Measurements from ENCODE around the gene PRPSAP1. TPM values are rescaled to one million over a fixed set of nuclear protein-coding genes. Genes with fewer than 3 reads are reported as not detected.
"Not testable (repeated sequence)": the region's sequence is repeated elsewhere in the genome, so short reads cannot be mapped to it uniquely, and the experiment has no call there.

PRPSAP1 gene
- total RNA-seq, 1 donor from 2014 or later = 89.6 TPM

DNA sequence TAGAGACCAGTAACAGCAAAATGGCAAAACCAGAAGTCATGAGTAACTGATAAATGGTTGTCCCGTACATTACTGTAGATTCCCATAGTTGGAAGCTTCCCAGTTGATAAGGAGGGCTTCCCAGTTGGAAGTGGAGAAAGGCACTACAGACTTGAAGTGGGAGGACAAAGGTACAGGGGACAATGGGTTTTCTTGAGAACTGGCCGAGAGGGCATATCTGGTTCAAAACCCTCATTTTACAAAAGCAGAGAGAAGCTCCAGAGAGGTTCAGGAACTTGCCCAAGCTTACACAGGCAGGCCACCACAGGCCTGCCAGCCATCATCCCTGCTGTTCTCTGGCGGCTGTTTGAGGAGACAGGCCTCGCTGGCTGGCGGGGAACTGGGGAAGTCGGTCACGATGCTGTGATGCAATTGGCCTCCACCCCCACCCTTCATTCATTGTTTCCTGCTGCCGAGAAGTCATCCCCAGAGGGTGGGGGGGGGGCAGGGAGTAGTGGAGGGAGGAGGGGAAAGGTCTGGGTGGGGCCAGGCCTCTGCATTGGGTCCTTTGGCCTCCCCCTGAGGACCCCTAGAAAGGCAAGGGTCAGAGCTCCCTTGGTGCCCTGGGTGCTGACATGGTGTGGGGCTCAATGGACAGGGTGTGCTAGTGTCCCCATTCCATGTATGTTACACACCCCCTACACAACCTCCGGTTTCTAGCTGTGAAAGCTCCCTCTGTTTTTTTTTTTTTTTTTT is 85.5 kb downstream of the PRPSAP1 start:
- Mint-ChIP-seq H3K27me3 (no peaks in the 10 kb centered on the region), H3K36me3 (ENCODE audit: insufficient read depth) (peaks cover 4% of the 10 kb centered on the region), H3K4me3 (ENCODE audit: low read depth) (peak overlapping the region; percentile 50), H3K9me3 (ENCODE audit: low read depth) (no peaks in the 10 kb centered on the region), H3K4me1 (ENCODE audit: low read depth) (peaks cover 24% of the 10 kb centered on the region), H3K27ac (peak overlapping the region; percentile 73)
- DNase-seq (ENCODE audit: low spot score, unreplicated experiment) = no peak
- TF ChIP-seq, protein P1, sequence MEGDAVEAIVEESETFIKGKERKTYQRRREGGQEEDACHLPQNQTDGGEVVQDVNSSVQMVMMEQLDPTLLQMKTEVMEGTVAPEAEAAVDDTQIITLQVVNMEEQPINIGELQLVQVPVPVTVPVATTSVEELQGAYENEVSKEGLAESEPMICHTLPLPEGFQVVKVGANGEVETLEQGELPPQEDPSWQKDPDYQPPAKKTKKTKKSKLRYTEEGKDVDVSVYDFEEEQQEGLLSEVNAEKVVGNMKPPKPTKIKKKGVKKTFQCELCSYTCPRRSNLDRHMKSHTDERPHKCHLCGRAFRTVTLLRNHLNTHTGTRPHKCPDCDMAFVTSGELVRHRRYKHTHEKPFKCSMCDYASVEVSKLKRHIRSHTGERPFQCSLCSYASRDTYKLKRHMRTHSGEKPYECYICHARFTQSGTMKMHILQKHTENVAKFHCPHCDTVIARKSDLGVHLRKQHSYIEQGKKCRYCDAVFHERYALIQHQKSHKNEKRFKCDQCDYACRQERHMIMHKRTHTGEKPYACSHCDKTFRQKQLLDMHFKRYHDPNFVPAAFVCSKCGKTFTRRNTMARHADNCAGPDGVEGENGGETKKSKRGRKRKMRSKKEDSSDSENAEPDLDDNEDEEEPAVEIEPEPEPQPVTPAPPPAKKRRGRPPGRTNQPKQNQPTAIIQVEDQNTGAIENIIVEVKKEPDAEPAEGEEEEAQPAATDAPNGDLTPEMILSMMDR (IDR thresholded peaks at IDR 0.05; ENCODE audit: unreplicated experiment) = no peak

DNA sequence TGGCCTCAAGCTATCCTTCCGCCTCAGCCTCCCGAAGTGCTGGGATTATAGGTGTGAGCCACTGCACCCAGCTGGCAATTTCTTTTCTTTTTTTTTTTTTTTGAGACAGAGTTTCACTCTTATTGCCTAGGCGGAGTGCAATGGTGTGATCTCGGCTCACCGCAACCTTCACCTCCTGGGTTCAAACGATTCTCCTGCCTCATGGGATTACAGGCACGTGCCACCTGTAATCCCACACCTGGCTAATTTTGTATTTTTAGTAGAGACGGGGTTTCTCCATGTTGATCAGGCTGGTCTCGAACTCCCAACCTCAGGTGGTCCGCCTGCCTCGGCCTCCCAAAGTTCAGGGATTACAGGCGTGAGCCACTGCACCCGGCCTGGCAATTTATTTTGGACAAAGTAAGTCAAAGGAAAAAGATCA is 86.1 kb downstream of the PRPSAP1 start:
- peak overlapping the region; percentile 50 for H3K4me3 Mint-ChIP-seq (ENCODE audit: low read depth)
- peaks cover 30% of the 10 kb centered on the region for H3K4me1 Mint-ChIP-seq (ENCODE audit: low read depth)
- H3K36me3 Mint-ChIP-seq (ENCODE audit: insufficient read depth); H3K9me3 Mint-ChIP-seq (ENCODE audit: low read depth); H3K27me3 Mint-ChIP-seq; DNase-seq (ENCODE audit: low spot score, unreplicated experiment): not testable (repeated sequence)
- H3K27ac Mint-ChIP-seq = peak overlapping the region; percentile 73

DNA sequence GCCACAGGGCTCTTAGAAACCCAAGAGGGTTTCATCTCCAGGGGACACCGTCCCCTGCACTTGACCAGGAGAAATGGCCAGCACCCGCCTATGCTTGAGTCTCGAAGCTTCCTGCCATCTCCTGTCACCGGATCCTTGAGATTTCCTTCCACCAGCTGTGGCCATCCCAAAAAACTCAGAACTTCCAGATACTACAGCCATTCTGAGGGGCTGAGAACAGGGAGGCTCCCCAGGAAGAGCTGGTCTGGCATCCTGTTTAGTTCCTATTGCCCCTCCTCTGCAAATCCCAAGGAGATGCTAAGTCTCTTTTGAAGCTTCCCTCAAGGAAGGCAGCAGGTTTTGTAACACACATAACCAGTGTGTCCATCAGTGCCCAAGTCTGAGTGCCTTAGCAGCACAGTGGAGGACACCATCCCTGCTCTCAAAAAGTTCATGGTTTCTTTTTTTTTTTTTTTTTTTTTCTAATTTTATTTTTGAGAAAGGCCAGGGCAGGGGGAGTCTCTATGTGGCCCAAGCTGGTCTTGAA is 86.6 kb downstream of the PRPSAP1 start:
- H3K27ac Mint-ChIP-seq = peak overlapping the region; percentile 89
- H3K4me3 Mint-ChIP-seq (ENCODE audit: low read depth) = peak overlapping the region; percentile 82
- H3K4me1 Mint-ChIP-seq (ENCODE audit: low read depth) = peaks cover 35% of the 10 kb centered on the region
- no peaks in the 10 kb centered on the region for H3K27me3 Mint-ChIP-seq
- H3K9me3 Mint-ChIP-seq (ENCODE audit: low read depth) = no peaks in the 10 kb centered on the region
- DNase-seq (ENCODE audit: low spot score, unreplicated experiment) = no peak
- TF ChIP-seq, protein P1 (IDR thresholded peaks at IDR 0.05; ENCODE audit: unreplicated experiment) = no peak
- peaks cover 4% of the 10 kb centered on the region for H3K36me3 Mint-ChIP-seq (ENCODE audit: insufficient read depth)

DNA sequence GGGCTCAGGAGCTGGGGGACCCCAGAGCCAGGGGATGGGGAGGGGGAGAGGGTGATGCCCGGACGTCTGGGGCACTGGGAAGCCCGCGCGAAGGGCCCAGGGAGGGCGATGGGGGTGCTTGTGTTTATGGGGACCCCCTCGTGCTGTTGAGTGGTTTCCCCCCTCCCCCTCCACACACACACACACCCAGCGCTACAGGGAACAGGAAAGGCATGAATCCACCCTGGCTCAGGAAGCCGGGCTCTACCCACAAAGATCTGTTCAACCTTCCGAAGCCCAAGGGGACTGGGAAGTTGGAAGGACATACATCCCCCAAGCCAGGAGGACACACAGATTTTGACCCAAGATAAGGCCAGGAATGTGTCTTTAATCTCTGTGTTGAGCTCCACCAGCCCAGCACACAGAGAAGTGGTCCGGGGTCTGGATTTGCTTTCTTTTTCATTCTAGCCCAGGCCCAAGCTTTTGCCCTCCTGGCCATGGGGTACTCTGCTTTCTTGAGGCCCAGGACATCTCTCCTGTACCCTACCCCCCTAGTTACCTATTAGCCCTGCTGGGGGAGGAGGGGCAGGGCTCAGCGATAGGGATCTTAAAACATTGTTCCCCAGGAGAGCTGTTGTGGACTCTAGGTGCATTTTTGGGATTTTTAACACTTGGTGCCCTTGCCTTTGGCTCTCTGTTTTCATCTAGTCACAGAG is 87.3 kb downstream of the PRPSAP1 start:
- Mint-ChIP-seq H3K27me3 (no peaks in the 10 kb centered on the region), H3K36me3 (ENCODE audit: insufficient read depth) (peaks cover 4% of the 10 kb centered on the region), H3K9me3 (ENCODE audit: low read depth) (no peaks in the 10 kb centered on the region), H3K4me1 (ENCODE audit: low read depth) (peaks cover 40% of the 10 kb centered on the region), H3K4me3 (ENCODE audit: low read depth) (peak overlapping the region; percentile 82), H3K27ac (peak overlapping the region; percentile 89)
- DNase-seq (ENCODE audit: low spot score, unreplicated experiment) = no peak
- TF ChIP-seq, protein P1 (IDR thresholded peaks at IDR 0.05; ENCODE audit: unreplicated experiment) = no peak

DNA sequence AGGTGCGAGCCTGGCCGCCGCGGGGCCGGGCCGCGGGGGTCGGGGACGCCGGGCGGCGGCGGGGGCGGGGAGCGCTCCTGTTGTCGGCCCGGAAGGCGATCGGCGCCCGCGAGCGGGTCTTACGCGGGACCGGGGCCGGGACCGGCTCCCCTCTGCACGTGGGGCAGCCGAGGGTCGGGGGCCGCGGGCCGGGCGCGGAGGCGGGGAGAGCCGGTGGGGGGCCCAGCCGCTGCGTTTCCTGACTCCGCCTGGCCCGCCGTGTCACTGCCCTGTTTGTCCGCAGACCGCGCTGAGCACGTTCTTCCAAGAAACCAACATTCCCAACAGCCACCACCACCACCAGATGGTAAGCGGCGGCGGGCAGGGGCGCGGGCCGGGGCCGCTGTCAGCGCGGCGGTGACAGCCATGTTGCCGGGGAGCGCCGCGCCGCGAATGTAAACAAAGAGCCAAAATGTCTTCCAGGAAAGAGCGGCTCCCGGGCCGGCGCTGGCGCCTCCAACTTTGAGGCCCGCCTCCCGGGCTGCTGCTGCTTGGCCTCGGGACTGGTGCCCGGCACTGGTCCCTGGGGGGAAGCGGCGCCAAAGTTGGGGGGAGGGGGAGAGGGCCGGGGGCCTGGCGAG is 88.0 kb downstream of the PRPSAP1 start:
- TF ChIP-seq, protein P1 (IDR thresholded peaks at IDR 0.05; ENCODE audit: unreplicated experiment) = no peak
- H3K9me3 Mint-ChIP-seq (ENCODE audit: low read depth) = no peaks in the 10 kb centered on the region
- H3K4me1 Mint-ChIP-seq (ENCODE audit: low read depth) = peaks cover 44% of the 10 kb centered on the region
- H3K27ac Mint-ChIP-seq = no peak overlapping the region
- no peaks in the 10 kb centered on the region for H3K27me3 Mint-ChIP-seq
- peak; percentile 41 for DNase-seq (ENCODE audit: low spot score, unreplicated experiment)
- H3K4me3 Mint-ChIP-seq (ENCODE audit: low read depth) = peak overlapping the region; percentile 82
- peaks cover 4% of the 10 kb centered on the region for H3K36me3 Mint-ChIP-seq (ENCODE audit: insufficient read depth)
